Skeletal muscle tissue (tissue), 4 donors: Measurements from ENCODE around the gene ICA1. TPM values are rescaled to one million over a fixed set of nuclear protein-coding genes. Genes with fewer than 3 reads are reported as not detected.

Experiments used
- H3K27ac ChIP-seq: one replicate; pipeline ENCODE4 v1.7.0; 2013; ENCODE audit warnings: mild to moderate bottlenecking, low read depth, low read length, inconsistent platforms
- H3K27me3 ChIP-seq, 3 donors: one replicate each; pipeline ENCODE4 v1.7.0; 2013; ENCODE audit warnings: low read length in 3 of 3; ENCODE audit not compliant: control insufficient read depth in 3 of 3, insufficient read depth in 3 of 3
- H3K36me3 ChIP-seq, 3 donors: one replicate each; pipeline ENCODE4 v1.7.0; 2013; ENCODE audit warnings: low read length in 3 of 3; ENCODE audit not compliant: control insufficient read depth in 3 of 3, insufficient read depth in 3 of 3
- H3K4me1 ChIP-seq, 3 donors: one replicate each; pipeline ENCODE4 v1.7.0; 2013; ENCODE audit warnings: low read length in 3 of 3, mild to moderate bottlenecking in 3 of 3; ENCODE audit not compliant: control insufficient read depth in 3 of 3, insufficient read depth in 3 of 3
- H3K4me3 ChIP-seq, 3 donors: one replicate each; pipeline ENCODE4 v1.7.0; 2013; ENCODE audit warnings: low read length in 3 of 3
- H3K9ac ChIP-seq, 3 donors: one replicate each; pipeline ENCODE4 v1.7.0; 2013; ENCODE audit warnings: low read length in 3 of 3, mild to moderate bottlenecking in 3 of 3, moderate library complexity in 2 of 3, low read depth in 1 of 3
- H3K9me3 ChIP-seq, 3 donors: one replicate each; pipeline ENCODE4 v1.7.0; 2013; ENCODE audit warnings: low read length in 3 of 3; ENCODE audit not compliant: control insufficient read depth in 3 of 3
- total RNA-seq: library from RNA; depleted of rRNA; stranded (reverse); fragments of >200 nt; gene quantifications from one replicate; pipeline ENCODE4 v1.2.3, GENCODE V29; 2014
- donor health status: Osteomylitis.

The ICA1 gene
- total RNA-seq, 1 donor from 2014 or later, result 8.9 TPM

- Histone ChIP-seq H3K4me1 (peaks cover 0 to 6% (median 0%) of the 10 kb centered on the region in 3 donors), H3K9ac (no peak overlapping the region), H3K9me3 (no peaks in the 10 kb centered on the region), H3K27ac (no peak overlapping the region), H3K36me3 (no peaks in the 10 kb centered on the region), H3K27me3 (no peaks in the 10 kb centered on the region), H3K4me3 (no peak overlapping the region)
Observed at GRCh38 chr7:8185926-8186683, 75.9 kb downstream of the ICA1 start.

- Histone ChIP-seq H3K4me3 (no peak overlapping the region), H3K27ac (no peak overlapping the region), H3K9ac (no peak overlapping the region), H3K4me1 (no peaks in the 10 kb centered on the region), H3K36me3 (no peaks in the 10 kb centered on the region), H3K9me3 (no peaks in the 10 kb centered on the region), H3K27me3 (no peaks in the 10 kb centered on the region)
Observed at GRCh38 chr7:8184221-8184620, 77.7 kb downstream of the ICA1 start.

- H3K4me1 ChIP-seq, result peaks cover 0 to 13% (median 0%) of the 10 kb centered on the region in 3 donors
- no peak overlapping the region for H3K27ac ChIP-seq
- no peaks in the 10 kb centered on the region for H3K9me3 ChIP-seq
- H3K4me3 ChIP-seq, result no peak overlapping the region
- H3K36me3 ChIP-seq, result no peaks in the 10 kb centered on the region
- no peak overlapping the region for H3K9ac ChIP-seq
- H3K27me3 ChIP-seq, result no peaks in the 10 kb centered on the region
Observed at GRCh38 chr7:8179486-8179885, 82.5 kb downstream of the ICA1 start.

- Histone ChIP-seq H3K9ac (no peak overlapping the region), H3K27ac (peak overlapping the region; percentile 0), H3K9me3 (no peaks in the 10 kb centered on the region), H3K27me3 (no peaks in the 10 kb centered on the region), H3K4me3 (no peak overlapping the region), H3K4me1 (peaks cover 0 to 20% (median 0%) of the 10 kb centered on the region in 3 donors), H3K36me3 (no peaks in the 10 kb centered on the region)
Observed at GRCh38 chr7:8178353-8178752, 83.6 kb downstream of the ICA1 start.

GRCh38 chr7:8177109-8177933, 84.6 kb downstream of the ICA1 start:
- Histone ChIP-seq H3K27ac (peak overlapping the region; percentile 0), H3K4me3 (no peak overlapping the region), H3K9me3 (no peaks in the 10 kb centered on the region), H3K9ac (no peak overlapping the region), H3K36me3 (no peaks in the 10 kb centered on the region), H3K27me3 (no peaks in the 10 kb centered on the region), H3K4me1 (peaks cover 0 to 25% (median 6%) of the 10 kb centered on the region in 3 donors)

- H3K9me3 ChIP-seq, result no peaks in the 10 kb centered on the region
- no peak overlapping the region for H3K4me3 ChIP-seq
- H3K36me3 ChIP-seq, result no peaks in the 10 kb centered on the region
- H3K27me3 ChIP-seq, result no peaks in the 10 kb centered on the region
- peaks cover 0 to 25% (median 6%) of the 10 kb centered on the region in 3 donors for H3K4me1 ChIP-seq
- peak overlapping the region; percentile 27 for H3K27ac ChIP-seq
- no peak overlapping the region for H3K9ac ChIP-seq
Observed at GRCh38 chr7:8176370-8177081, 85.4 kb downstream of the ICA1 start.

GRCh38 chr7:8175929-8176369, 86.0 kb downstream of the ICA1 start:
- Histone ChIP-seq H3K4me3 (no peak overlapping the region), H3K27ac (peak overlapping the region; percentile 27), H3K9me3 (no peaks in the 10 kb centered on the region), H3K4me1 (peaks cover 0 to 25% (median 6%) of the 10 kb centered on the region in 3 donors), H3K36me3 (no peaks in the 10 kb centered on the region), H3K27me3 (no peaks in the 10 kb centered on the region), H3K9ac (no peak overlapping the region)

GRCh38 chr7:8172372-8173354, 89.3 kb downstream of the ICA1 start:
- Histone ChIP-seq H3K9me3 (no peaks in the 10 kb centered on the region), H3K9ac (peak overlapping the region; percentile 4 to 32 (median 6)), H3K36me3 (no peaks in the 10 kb centered on the region), H3K27ac (peak overlapping the region; percentile 73), H3K4me1 (peaks cover 0 to 21% (median 6%) of the 10 kb centered on the region in 3 donors), H3K27me3 (no peaks in the 10 kb centered on the region), H3K4me3 (peak overlapping the region in 2 of 3 donors; percentile 6 to 18)

- no peak overlapping the region for H3K4me3 ChIP-seq
- H3K36me3 ChIP-seq, result no peaks in the 10 kb centered on the region
Observed at GRCh38 chr7:8169171-8169570, 92.8 kb downstream of the ICA1 start.

More at GRCh38 chr7:8169171-8169570, 92.8 kb downstream of the ICA1 start:
- no peaks in the 10 kb centered on the region for H3K9me3 ChIP-seq
- H3K4me1 ChIP-seq, result peaks cover 0 to 12% (median 6%) of the 10 kb centered on the region in 3 donors
- H3K27ac ChIP-seq, result no peak overlapping the region
- no peaks in the 10 kb centered on the region for H3K27me3 ChIP-seq
- H3K9ac ChIP-seq, result no peak overlapping the region
